Erythroblast (primary cell): ENCODE results near the gene POFUT1.

Experiments used
- GATA1 ChIP-seq: IDR thresholded peaks from 2 replicates; pipeline ENCODE4 v1.6.1; 2011; ENCODE audit warnings: low read depth, mild to moderate bottlenecking, control low read depth, low read length, moderate library complexity
- POLR2A ChIP-seq: IDR thresholded peaks from 2 replicates; pipeline ENCODE4 v1.6.1; 2011; ENCODE audit warnings: mild to moderate bottlenecking, low read length

GRCh38 chr20:32163951-32164350 is 43.7 kb upstream of the POFUT1 start:
- TF ChIP-seq POLR2A (no peak), GATA1 (no peak)
